ENCODE results near the gene KARS1. TPM values are rescaled to one million over a fixed set of nuclear protein-coding genes. Genes with fewer than 3 reads are reported as not detected.

KARS1 gene
- total RNA-seq, 1 experiment from 2014 or later, result 181 TPM

DNA sequence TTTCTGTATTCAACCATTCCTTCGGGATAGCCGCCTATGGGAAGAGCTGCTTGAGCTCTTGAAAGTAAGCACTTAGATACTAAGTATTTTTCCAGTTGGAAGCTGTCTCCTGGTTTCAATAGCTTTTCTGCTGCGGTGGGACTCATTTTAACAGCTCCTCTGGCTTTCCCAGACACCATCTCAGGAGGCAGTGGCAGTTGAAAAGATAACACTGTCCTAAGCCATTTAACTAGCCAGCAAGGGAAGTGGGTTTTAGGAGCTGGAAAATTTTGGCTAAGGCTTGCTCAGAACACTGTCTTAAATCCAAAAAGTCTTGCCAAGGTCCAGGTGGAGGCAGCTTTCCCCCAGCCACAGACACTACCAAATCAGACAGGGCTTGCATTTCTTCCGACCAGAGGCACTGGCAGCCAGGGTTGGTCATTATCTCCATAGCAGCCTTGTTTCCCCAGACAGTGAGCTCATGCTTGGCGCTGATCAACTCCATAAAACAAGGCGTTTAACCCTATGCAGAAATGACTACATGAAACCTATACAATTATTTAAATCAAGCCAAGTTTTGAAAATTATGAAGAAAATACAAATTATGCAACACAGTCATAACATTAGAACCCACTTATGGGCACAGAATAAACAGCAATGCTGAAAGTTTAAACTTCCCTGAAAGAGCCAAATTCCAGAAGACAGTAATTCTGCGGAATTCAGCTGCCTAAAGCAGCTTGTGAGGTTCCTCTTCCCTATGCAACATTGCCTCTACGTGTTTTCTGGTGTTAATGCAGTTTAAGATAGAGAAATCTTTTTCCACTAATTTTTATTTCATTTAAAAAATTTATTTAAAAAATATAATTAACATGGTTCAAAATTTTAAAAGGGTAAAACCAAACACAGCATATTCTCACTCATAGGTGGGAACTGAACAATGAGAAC lies 56.3 kb downstream of the KARS1 start:
- H3T11ph ChIP-seq (ENCODE audit: low read length), result no peak overlapping the region
- Mint-ChIP-seq H3K4me3 (no peak overlapping the region), H3K9me3 (no peaks in the 10 kb centered on the region), H3K27ac (peak overlapping the region; percentile 19 to 55 (median 23); a peak in 3 of 7 replicates), H3K36me3 (ENCODE audit: insufficient read depth in 1 of 3, low read depth in 3 of 3) (peaks cover 0 to 9% (median 7%) of the 10 kb centered on the region in 3 experiments; a peak in 4 of 7 replicates), H3K27me3 (ENCODE audit: low read depth) (no peaks in the 10 kb centered on the region), H3K4me1 (peaks cover 39 to 43% of the 10 kb centered on the region in 2 experiments)
- H3K23ac ChIP-seq (ENCODE audit: insufficient read length, low read depth, low read length), result no peak overlapping the region
- H3K9ac ChIP-seq (ENCODE audit: extremely low read depth, insufficient read length, low read length), result no peak overlapping the region
- peak overlapping the region; percentile 11 for H3K27ac ChIP-seq (ENCODE audit: insufficient read length, low read depth, low read length)
- no peak overlapping the region for H3K18ac ChIP-seq (ENCODE audit: insufficient read length, low read depth, low read length)
- no peak overlapping the region for H2BK120ac ChIP-seq (ENCODE audit: low read depth, low read length, poor library complexity, severe bottlenecking)
- no peaks in the 10 kb centered on the region for H3K27me3 ChIP-seq (ENCODE audit: insufficient read depth, low read length)
- no peaks in the 10 kb centered on the region; the same call in 1 of the 2 replicates for H3K79me2 ChIP-seq (ENCODE audit: insufficient read depth, low read length)
- no peak overlapping the region for H2AFZ ChIP-seq (ENCODE audit: low read length)
- WGBS (ENCODE audit: extremely low coverage, insufficient read length, low lambda C conversion rate), result no CpG with 5 or more reads among the region's 8 CpGs
- no peak overlapping the region for H2AK5ac ChIP-seq (ENCODE audit: insufficient read length, low read length)
- no peak overlapping the region for H2BK5ac ChIP-seq (ENCODE audit: insufficient read length, low read length)
- H3K56ac ChIP-seq (ENCODE audit: insufficient read length, low read depth, low read length), result no peak overlapping the region
- H3K14ac ChIP-seq (ENCODE audit: insufficient read depth, low read length), result no peak overlapping the region; the same call in 1 of the 2 replicates
- no peak overlapping the region for H4K8ac ChIP-seq (replicated peaks; ENCODE audit: insufficient read length, low read depth, low read length)
- H2BK12ac ChIP-seq (ENCODE audit: insufficient read length, low read depth, low read length), result no peak overlapping the region
- no peaks in the 10 kb centered on the region for H3K9me3 ChIP-seq (ENCODE audit: control insufficient read depth, low read depth, low read length)
- no peak overlapping the region for H3K4ac ChIP-seq (ENCODE audit: low read depth, low read length)
- H2BK20ac ChIP-seq (ENCODE audit: low read depth, low read length, poor library complexity, severe bottlenecking), result no peak overlapping the region
- no peaks in the 10 kb centered on the region for H4K20me1 ChIP-seq (ENCODE audit: control insufficient read depth, insufficient read depth, insufficient read length)
- no peak for DNase-seq
- H2BK15ac ChIP-seq (ENCODE audit: low read depth, low read length), result no peak overlapping the region
- TF ChIP-seq, protein P1, sequence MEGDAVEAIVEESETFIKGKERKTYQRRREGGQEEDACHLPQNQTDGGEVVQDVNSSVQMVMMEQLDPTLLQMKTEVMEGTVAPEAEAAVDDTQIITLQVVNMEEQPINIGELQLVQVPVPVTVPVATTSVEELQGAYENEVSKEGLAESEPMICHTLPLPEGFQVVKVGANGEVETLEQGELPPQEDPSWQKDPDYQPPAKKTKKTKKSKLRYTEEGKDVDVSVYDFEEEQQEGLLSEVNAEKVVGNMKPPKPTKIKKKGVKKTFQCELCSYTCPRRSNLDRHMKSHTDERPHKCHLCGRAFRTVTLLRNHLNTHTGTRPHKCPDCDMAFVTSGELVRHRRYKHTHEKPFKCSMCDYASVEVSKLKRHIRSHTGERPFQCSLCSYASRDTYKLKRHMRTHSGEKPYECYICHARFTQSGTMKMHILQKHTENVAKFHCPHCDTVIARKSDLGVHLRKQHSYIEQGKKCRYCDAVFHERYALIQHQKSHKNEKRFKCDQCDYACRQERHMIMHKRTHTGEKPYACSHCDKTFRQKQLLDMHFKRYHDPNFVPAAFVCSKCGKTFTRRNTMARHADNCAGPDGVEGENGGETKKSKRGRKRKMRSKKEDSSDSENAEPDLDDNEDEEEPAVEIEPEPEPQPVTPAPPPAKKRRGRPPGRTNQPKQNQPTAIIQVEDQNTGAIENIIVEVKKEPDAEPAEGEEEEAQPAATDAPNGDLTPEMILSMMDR (conservative IDR thresholded peaks at IDR 0.05), result 0 out of 3 replicates have a peak, but pooled peaks have one; percentile 11
- H4K91ac ChIP-seq (ENCODE audit: insufficient read length, low read depth, low read length), result no peak overlapping the region
- H3K23me2 ChIP-seq (ENCODE audit: insufficient read length, low read depth, low read length, poor library complexity, severe bottlenecking), result no peaks in the 10 kb centered on the region
- peak overlapping the region; percentile 13 for H3K4me2 ChIP-seq (ENCODE audit: insufficient read depth, insufficient read length, low read length)
- no peak overlapping the region for H4K5ac ChIP-seq (ENCODE audit: insufficient read length, low read depth, low read length)
- no peaks in the 10 kb centered on the region for H3K79me1 ChIP-seq (ENCODE audit: insufficient read depth, low read depth, low read length, poor library complexity, severe bottlenecking)
- peaks cover 5% of the 10 kb centered on the region; the same call in 1 of the 2 replicates for H3K4me1 ChIP-seq (ENCODE audit: insufficient read depth, low read length)

Data from H9 (cell line).